Measurements from ENCODE around the gene COQ7.

Gene COQ7

DNA sequence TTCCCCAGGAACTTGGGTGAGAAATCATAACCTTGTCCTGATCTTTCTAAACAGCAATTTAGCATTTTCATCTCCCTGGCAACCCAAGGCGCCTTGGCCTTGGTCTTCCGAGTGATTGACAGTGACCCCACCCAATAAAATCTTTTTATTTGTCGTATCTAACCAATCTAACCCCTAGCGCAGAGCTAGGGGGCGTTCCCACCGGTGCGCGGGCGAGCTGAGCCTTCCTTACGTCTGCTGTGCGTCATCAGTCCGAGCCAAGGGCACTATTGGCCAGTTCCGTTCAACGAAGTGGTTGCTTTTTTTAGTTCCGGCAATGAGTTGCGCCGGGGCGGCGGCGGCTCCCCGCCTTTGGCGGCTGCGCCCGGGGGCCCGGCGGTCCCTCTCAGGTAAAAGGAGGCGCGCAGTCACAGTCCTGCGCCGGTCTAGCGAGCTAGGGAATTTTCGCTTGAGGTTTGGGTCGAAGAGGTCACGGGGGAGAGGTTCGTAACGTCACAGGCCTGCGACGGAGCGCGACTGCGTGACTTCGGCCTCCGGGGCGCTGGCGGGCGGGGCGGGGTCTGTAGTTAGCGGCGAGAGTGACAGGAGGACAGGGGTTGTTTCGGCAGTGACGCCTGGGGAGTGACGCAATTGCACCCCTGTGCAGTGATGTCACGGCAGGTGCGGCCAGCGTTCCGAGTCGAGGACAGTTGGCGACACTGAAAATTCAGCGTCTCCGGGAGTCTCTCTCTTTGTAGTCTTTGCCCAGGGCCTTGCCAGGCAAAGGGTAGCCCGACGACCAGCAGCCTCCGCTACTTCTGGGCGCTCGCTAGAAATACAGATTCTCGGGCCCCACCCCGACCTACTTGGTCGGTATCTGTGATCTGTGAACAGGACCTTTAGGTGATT lies at the start of gene COQ7:
Gene COQ7, plus strand, starts transcription at position 266 of the 888 bp plus-strand sequence. Its CDS starts 51 bp downstream, at position 317.
- Histone ChIP-seq H3K27ac (ENCODE audit: poor library complexity, severe bottlenecking) (peak within 1 kb of the TSS; percentile 69), H3K4me1 (ENCODE audit: insufficient read depth, poor library complexity, severe bottlenecking) (peaks cover 5% of the 10 kb centered on the region), H3K9me3 (ENCODE audit: severe bottlenecking) (no peaks in the 10 kb centered on the region), H3K27me3 (ENCODE audit: insufficient read depth, poor library complexity, severe bottlenecking) (no peaks in the 10 kb centered on the region), H3K36me3 (ENCODE audit: low read depth) (peaks cover 4% of the 10 kb centered on the region), H3K4me3 (ENCODE audit: severe bottlenecking) (peak within 1 kb of the TSS; percentile 93)
- TF ChIP-seq CTCF (IDR thresholded peaks at IDR 0.05; ENCODE audit: poor library complexity, severe bottlenecking): no peak
- peak; percentile 99 for DNase-seq (ENCODE audit: low spot score)
- ATAC-seq (ENCODE audit: low read depth): peak; percentile 94

- DNase-seq (ENCODE audit: low spot score) (no peak), ATAC-seq (ENCODE audit: low read depth) (no peak)
- Histone ChIP-seq H3K4me3 (ENCODE audit: severe bottlenecking) (no peak overlapping the region), H3K36me3 (ENCODE audit: low read depth) (peaks cover 70% of the 10 kb centered on the region), H3K27ac (ENCODE audit: poor library complexity, severe bottlenecking) (no peak overlapping the region), H3K9me3 (ENCODE audit: severe bottlenecking) (no peaks in the 10 kb centered on the region), H3K4me1 (ENCODE audit: insufficient read depth, poor library complexity, severe bottlenecking) (no peaks in the 10 kb centered on the region), H3K27me3 (ENCODE audit: insufficient read depth, poor library complexity, severe bottlenecking) (no peaks in the 10 kb centered on the region)
- no peak for TF ChIP-seq CTCF (IDR thresholded peaks at IDR 0.05; ENCODE audit: poor library complexity, severe bottlenecking)
These were observed 46.7 kb upstream of the COQ7 start for GRCh38 chr16:19020689-19021088.

DNA sequence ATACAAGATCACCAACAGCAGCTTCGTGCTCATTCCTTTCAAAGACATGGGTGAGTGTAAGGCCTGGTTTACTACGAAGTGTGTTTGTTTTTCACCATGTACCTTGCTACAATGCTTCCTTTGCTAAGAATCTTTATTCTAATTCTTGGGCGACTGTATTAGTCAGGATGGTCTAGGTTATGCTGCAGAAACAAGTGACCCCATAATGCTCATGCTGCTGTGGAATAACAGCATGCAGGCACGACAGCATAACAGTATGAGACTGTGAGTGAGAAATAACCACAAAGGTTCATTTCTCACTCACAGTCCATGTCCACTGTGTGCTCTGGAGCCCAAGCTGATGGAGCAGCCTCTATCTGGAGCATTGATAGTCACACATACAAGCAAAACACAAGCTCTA lies 45.7 kb upstream of the COQ7 start:
- ATAC-seq (ENCODE audit: low read depth) (no peak), DNase-seq (ENCODE audit: low spot score) (no peak)
- Histone ChIP-seq H3K27ac (ENCODE audit: poor library complexity, severe bottlenecking) (no peak overlapping the region), H3K9me3 (ENCODE audit: severe bottlenecking) (no peaks in the 10 kb centered on the region), H3K4me3 (ENCODE audit: severe bottlenecking) (no peak overlapping the region), H3K4me1 (ENCODE audit: insufficient read depth, poor library complexity, severe bottlenecking) (no peaks in the 10 kb centered on the region), H3K36me3 (ENCODE audit: low read depth) (peaks cover 65% of the 10 kb centered on the region), H3K27me3 (ENCODE audit: insufficient read depth, poor library complexity, severe bottlenecking) (no peaks in the 10 kb centered on the region)
- no peak for TF ChIP-seq CTCF (IDR thresholded peaks at IDR 0.05; ENCODE audit: poor library complexity, severe bottlenecking)

DNA sequence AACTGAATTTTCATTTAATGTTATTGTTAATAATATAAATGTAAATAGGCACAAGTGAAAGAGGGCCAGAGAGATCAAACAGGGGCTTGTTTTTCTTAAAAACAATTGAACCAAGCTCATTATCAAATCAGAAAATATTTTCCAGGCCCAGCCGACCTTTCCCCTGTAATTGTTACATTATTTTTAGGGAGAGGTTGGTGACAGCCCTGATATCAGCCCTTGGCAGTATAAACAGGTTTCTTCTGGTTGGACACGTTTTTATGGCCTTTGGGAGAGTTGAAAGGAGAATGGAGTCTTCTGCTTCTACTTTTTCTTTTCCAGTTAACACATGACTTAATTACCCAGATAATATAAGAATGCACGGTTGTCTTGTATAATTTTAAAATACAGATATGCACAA lies 40.0 kb upstream of the COQ7 start:
- DNase-seq (ENCODE audit: low spot score): no peak
- H3K27me3 ChIP-seq (ENCODE audit: insufficient read depth, poor library complexity, severe bottlenecking): no peaks in the 10 kb centered on the region
- no peak overlapping the region for H3K27ac ChIP-seq (ENCODE audit: poor library complexity, severe bottlenecking)
- no peaks in the 10 kb centered on the region for H3K9me3 ChIP-seq (ENCODE audit: severe bottlenecking)
- no peak for ATAC-seq (ENCODE audit: low read depth)
- no peaks in the 10 kb centered on the region for H3K4me1 ChIP-seq (ENCODE audit: insufficient read depth, poor library complexity, severe bottlenecking)
- peaks cover 51% of the 10 kb centered on the region for H3K36me3 ChIP-seq (ENCODE audit: low read depth)
- H3K4me3 ChIP-seq (ENCODE audit: severe bottlenecking): no peak overlapping the region
- TF ChIP-seq CTCF (IDR thresholded peaks at IDR 0.05; ENCODE audit: poor library complexity, severe bottlenecking): no peak

GRCh38 chr16:19029980-19030379 lies 37.4 kb upstream of the COQ7 start:
- no peaks in the 10 kb centered on the region for H3K27me3 ChIP-seq (ENCODE audit: insufficient read depth, poor library complexity, severe bottlenecking)
- no peak for DNase-seq (ENCODE audit: low spot score)
- H3K27ac ChIP-seq (ENCODE audit: poor library complexity, severe bottlenecking): no peak overlapping the region
- H3K4me3 ChIP-seq (ENCODE audit: severe bottlenecking): no peak overlapping the region
- ATAC-seq (ENCODE audit: low read depth): no peak
- no peaks in the 10 kb centered on the region for H3K9me3 ChIP-seq (ENCODE audit: severe bottlenecking)
- TF ChIP-seq CTCF (IDR thresholded peaks at IDR 0.05; ENCODE audit: poor library complexity, severe bottlenecking): no peak
- H3K4me1 ChIP-seq (ENCODE audit: insufficient read depth, poor library complexity, severe bottlenecking): no peaks in the 10 kb centered on the region
- H3K36me3 ChIP-seq (ENCODE audit: low read depth): peaks cover 34% of the 10 kb centered on the region

Data from RWPE2 (cell line).